K562 (cell line): ENCODE data around the gene ATP5PB. TPM values are rescaled to one million over a fixed set of nuclear protein-coding genes. Genes with fewer than 3 reads are reported as not detected.

ENCODE experiments used
- ATAC-seq: fragments of 200-7000 bp; cut with Tn5 transposase; 3 replicates; pipeline ENCODE4 v1.9.1; 2020; ENCODE audit warnings: moderate library complexity
- BruUV-seq: library from RNA; stranded (reverse); fragments of 400-500 nt; replicated peaks from 2 replicates; lab custom pipeline; 2021; lab: Mats Ljungman, UMichigan
- CTCF ChIA-PET: fragments of 300-600 bp; formaldehyde crosslinking; extraction: SDS; loops from one replicate; lab custom pipeline; 2021; ENCODE audit warnings: low intra/inter-chr PET ratio; lab: Yijun Ruan, JAX
- POLR2A ChIA-PET: fragments of 300-600, 350-650 bp; sonication (Branson Sonifier 250); formaldehyde crosslinking; extraction: SDS; loops from one replicate; lab custom pipeline; 2021; ENCODE audit warnings: antibody characterized with exemption, inconsistent platforms; lab: Yijun Ruan, JAX
- DNase-seq, 4 experiments: peaks; one replicate each; pipeline versions ENCODE4 v3.0.0 to v3.0.0-alpha.2; 2011 to 2018; ENCODE audit warnings: low spot score in 3 of 4, mixed read lengths in 3 of 4; ENCODE audit errors: extremely low read depth in 1 of 4
- FAIRE-seq: peaks from 2 replicates; lab custom pipeline; 2011; peaks lifted over from hg19 to GRCh38; lab: Jason Lieb, UNC
- H2AFZ ChIP-seq: 2 replicates; pipeline ENCODE4 v1.6.0; 2011; ENCODE audit warnings: low read depth, low read length, control low read depth, inconsistent platforms
- H3K27ac ChIP-seq: fragments of 200-600 bp; 3 replicates; pipeline ENCODE4 v1.8.0; 2011; ENCODE audit warnings: low read depth, mild to moderate bottlenecking, control low read depth, inconsistent platforms, low read length, moderate library complexity, mixed read lengths; ENCODE audit errors: extremely low read depth
- H3K27me3 ChIP-seq, 2 experiments: fragments of 300-600 bp in 1 of 2; 2 replicates in 1 of 2; 3 replicates in 1 of 2; pipeline versions ENCODE4 v1.6.0 to v1.8.0; 2011; ENCODE audit warnings: inconsistent platforms in 2 of 2, low read length in 2 of 2, mild to moderate bottlenecking in 1 of 2, mixed read lengths in 1 of 2, moderate library complexity in 1 of 2; ENCODE audit not compliant: control insufficient read depth in 2 of 2, insufficient read depth in 2 of 2
- H3K36me3 ChIP-seq: fragments of 300-600 bp; 3 replicates; pipeline ENCODE4 v1.8.0; 2011; ENCODE audit warnings: mild to moderate bottlenecking, low read length, inconsistent platforms; ENCODE audit not compliant: control insufficient read depth, insufficient read depth
- H3K4me1 ChIP-seq, 2 experiments: fragments of 200-600 bp in 1 of 2; replicated peaks in 1 of 2; 2 replicates in 1 of 2; 3 replicates in 1 of 2; pipeline versions ENCODE4 v1.5.1 to v1.8.0; 2011; ENCODE audit warnings: inconsistent platforms in 2 of 2, low read length in 2 of 2, mild to moderate bottlenecking in 1 of 2, mixed read lengths in 1 of 2, moderate library complexity in 1 of 2; ENCODE audit not compliant: control insufficient read depth in 2 of 2, insufficient read depth in 2 of 2
- H3K4me2 ChIP-seq: 2 replicates; pipeline ENCODE4 v1.6.1; 2011; ENCODE audit warnings: low read length, control low read depth, inconsistent platforms, mixed read lengths; ENCODE audit not compliant: insufficient read depth
- H3K4me3 ChIP-seq: fragments of 200-600 bp; sonication (generic), shearing (Covaris generic); 2 replicates; pipeline ENCODE4 v1.5.1; 2016; ENCODE audit warnings: control low read depth, inconsistent platforms
- H3K79me2 ChIP-seq: fragments of 200-600 bp; 3 replicates; pipeline ENCODE4 v1.8.0; 2011; ENCODE audit warnings: low read length, inconsistent platforms; ENCODE audit not compliant: control insufficient read depth, insufficient read depth
- H3K9ac ChIP-seq, 2 experiments: 2 replicates each; pipeline versions ENCODE4 v1.6.0 to v1.6.1; 2011; ENCODE audit warnings: low read depth in 2 of 2, low read length in 2 of 2, control low read depth in 1 of 2, inconsistent platforms in 1 of 2, mild to moderate bottlenecking in 1 of 2, mixed read lengths in 1 of 2; ENCODE audit not compliant: insufficient read depth in 1 of 2
- H3K9me1 ChIP-seq: one replicate; pipeline ENCODE4 v1.6.0; 2011; ENCODE audit warnings: inconsistent platforms, mild to moderate bottlenecking, low read length, moderate library complexity; ENCODE audit not compliant: control insufficient read depth, insufficient read depth
- H3K9me3 ChIP-seq: replicated peaks from 2 replicates; pipeline ENCODE4 v1.5.1; 2011; ENCODE audit warnings: low read depth, low read length, inconsistent platforms; ENCODE audit not compliant: control insufficient read depth, insufficient read depth
- H4K20me1 ChIP-seq: replicated peaks from 2 replicates; pipeline ENCODE4 v1.6.1; 2011; ENCODE audit warnings: low read length, inconsistent platforms, mixed read lengths; ENCODE audit not compliant: control insufficient read depth, insufficient read depth
- ARID4B ChIP-seq: sonication (generic); formaldehyde crosslinking; IDR thresholded peaks from 2 replicates; pipeline ENCODE4 v1.8.0; 2022; ENCODE audit warnings: mild to moderate bottlenecking, missing genetic modification reagents
- HDAC8 ChIP-seq: fragments of 450-650 bp; IDR thresholded peaks from 2 replicates; pipeline ENCODE4 v1.6.1; 2016; ENCODE audit warnings: mild to moderate bottlenecking, missing genetic modification characterization, moderate library complexity, missing compliant biosample characterization
- LARP7 ChIP-seq: fragments of 450-650 bp; IDR thresholded peaks from 2 replicates; pipeline ENCODE4 v1.6.1; 2016
- PHB2 ChIP-seq: fragments of 450-650 bp; IDR thresholded peaks from 2 replicates; pipeline ENCODE4 v1.6.1; 2017; ENCODE audit warnings: low read depth
- RREB1 ChIP-seq: fragments of 250-450 bp; sonication (Bioruptor Pico); IDR thresholded peaks from 2 replicates; pipeline ENCODE4 v1.4.0; 2020
- SAP30 ChIP-seq: fragments of 200-600 bp; sonication (generic); IDR thresholded peaks from 2 replicates; pipeline ENCODE4 v1.6.1; 2012; ENCODE audit warnings: borderline replicate concordance, low read depth, mild to moderate bottlenecking, moderate library complexity, low read length, control low read depth, inconsistent platforms; ENCODE audit not compliant: insufficient read depth, poor library complexity, severe bottlenecking
- SMARCB1 ChIP-seq: IDR thresholded peaks from 2 replicates; pipeline ENCODE4 v1.6.1; 2011; ENCODE audit warnings: improper control_type of control experiment, low read depth; ENCODE audit not compliant: insufficient read length
- THAP12 ChIP-seq: fragments of 250-450 bp; sonication (Bioruptor Pico); IDR thresholded peaks from 2 replicates; pipeline ENCODE4 v1.9.0; 2021; ENCODE audit warnings: mild to moderate bottlenecking, inconsistent platforms
- WGBS: fragments of 100-300 bp; shearing (Covaris generic); methylation state at CpG from one replicate; pipeline ENCODE4 v1.1.6; 2016; ENCODE audit warnings: low coverage, mixed read lengths; ENCODE audit not compliant: insufficient coverage; ENCODE audit errors: missing lambda C conversion rate; 5-methylcytosine and 5-hydroxymethylcytosine counted together
- in situ Hi-C: fragments of 300-500 bp; cut with MboI; formaldehyde crosslinking; loops from 4 replicates; pipeline ENCODE4 v1.15.0; 2018; ENCODE audit warnings: inconsistent platforms, mixed read lengths
- intact Hi-C: fragments of 100-400 bp; cut with micrococcal nuclease; formaldehyde crosslinking; loops from 2 replicates; pipeline ENCODE4 v1.14.2; 2022
- polyA plus RNA-seq, 8 experiments: library from polyadenylated mRNA; depleted of rRNA in 4 of 8; stranded (reverse) in 5 of 8; unstranded in 3 of 8; fragments of >200 nt; fragmentation: Nextera tagmentation in 2 of 8; fragmentation: Illumina TruSeq in 1 of 8; extraction: Ambion mirVana in 2 of 8; extraction: Trizol in 1 of 8; gene quantifications; 2 replicates each; pipeline versions ENCODE4 v1.2.1 to v1.2.3, GENCODE V29; 2011 to 2014; ENCODE audit warnings: inconsistent platforms in 1 of 8, missing spikeins in 1 of 8
- total RNA-seq, 7 experiments: library from RNA; depleted of rRNA in 6 of 7; stranded (reverse); fragments of >200 nt in 6 of 7; fragmentation: Illumina TruSeq in 2 of 7; extraction: Trizol in 2 of 7; gene quantifications; 2 replicates each; pipeline versions ENCODE4 v1.2.1 to v1.2.3, GENCODE V29; 2011 to 2021; ENCODE audit warnings: low replicate concordance in 1 of 7

The ATP5PB gene
- total and polyA plus RNA-seq, 9 of the 15 experiments (the other 6 are each of a cell fraction or from before 2014, with no cell fraction given): 651 to 2,735 (median 1,061) TPM

- TF ChIP-seq RREB1: no peak
Observed at GRCh38 chr1:111448482-111448917, 764 bp upstream of the ATP5PB start (continued).

- Histone ChIP-seq H3K79me2 (peaks cover 91% of the 10 kb centered on the region), H3K4me3 (peak overlapping the region; percentile 76), H3K9me3 (no peaks in the 10 kb centered on the region), H3K27me3 (no peaks in the 10 kb centered on the region), H2AFZ (peak overlapping the region; percentile 89), H3K27ac (peak overlapping the region; percentile 95), H3K9me1 (no peaks in the 10 kb centered on the region), H4K20me1 (no peaks in the 10 kb centered on the region), H3K4me1 (peaks cover 13 to 28% of the 10 kb centered on the region in 2 experiments), H3K9ac (peak overlapping the region; percentile 98 to 99), H3K4me2 (peak overlapping the region; percentile 99), H3K36me3 (peaks cover 82% of the 10 kb centered on the region)
- FAIRE-seq: no peak
- CTCF ChIA-PET: no interaction called here
- BruUV-seq: no TSS peak
- DNase-seq: no peak
- 2% methylated on average over 8 of the region's 8 CpGs for WGBS
- ATAC-seq: no peak
- POLR2A ChIA-PET: interaction anchor here (1.0 to 5.4 kb wide), 6 partner anchors 11 to 195 kb away, joined by 3 to 40 read pairs (median 4); no protein-coding TSS in a partner anchor
- in situ Hi-C loops (no loop called here), intact Hi-C loops (no loop called here)
- TF ChIP-seq HDAC8 (tag) (no peak), PHB2 (peak; percentile 13; the same call in 1 of the 2 replicates), LARP7 (no peak), ARID4B (0 out of 2 replicates have a peak, but pooled peaks have one; percentile 12), SAP30 (peak; percentile 37), SMARCB1 (no peak), THAP12 (peak; percentile 38; the same call in 1 of the 2 replicates)
Observed at GRCh38 chr1:111449703-111450017, 396 bp downstream of the ATP5PB start.
